HCT116 (cell line): Measurements from ENCODE around the gene DIP2C. TPM values are rescaled to one million over a fixed set of nuclear protein-coding genes. Genes with fewer than 3 reads are reported as not detected.

Source experiments
- ATAC-seq: fragments of 200-7000 bp; cut with Tn5 transposase; 2 replicates; pipeline ENCODE4 v1.9.1; 2020; ENCODE audit warnings: mild to moderate bottlenecking, moderate library complexity
- BruUV-seq: library from RNA; stranded (reverse); fragments of 400-500 nt; replicated peaks from 2 replicates; lab custom pipeline; 2021; lab: Mats Ljungman, UMichigan
- CTCF ChIA-PET: fragments of 300-600 bp; sonication (Branson Sonifier 250); formaldehyde crosslinking; loops from one replicate; lab custom pipeline; 2021; ENCODE audit warnings: antibody characterized with exemption; lab: Charles Lee
- POLR2A ChIA-PET: fragments of 300-600, 350-600 bp; sonication (Branson Sonifier 250); formaldehyde crosslinking; loops from one replicate; lab custom pipeline; 2021; ENCODE audit warnings: antibody characterized with exemption; lab: Charles Lee
- RAD21 ChIA-PET, 2 experiments: fragments of 300-600 bp; sonication (Branson Sonifier 250); formaldehyde crosslinking; loops; one replicate each; lab custom pipeline; 2023; ENCODE audit warnings: low total read pairs in 2 of 2; ENCODE audit not compliant: uncharacterized antibody in 2 of 2, unreplicated experiment in 2 of 2, low non-redundant PET in 1 of 2; lab: Charles Lee
- DNase-seq: peaks from one replicate; pipeline ENCODE4 v3.0.0-alpha.2; 2010; ENCODE audit warnings: low read depth, low spot score
- H2AFZ ChIP-seq: fragments of 200-600 bp; shearing (Covaris generic), sonication (generic); 2 replicates; pipeline ENCODE4 v1.6.1; 2017; ENCODE audit warnings: low read depth, mixed run types, mixed read lengths, antibody characterized with exemption, low read length; ENCODE audit not compliant: poor library complexity, severe bottlenecking
- H3K27ac ChIP-seq: 2 replicates; pipeline ENCODE4 v1.5.1; 2012; ENCODE audit warnings: low read depth, low read length
- H3K27me3 ChIP-seq: fragments of 200-600 bp; sonication (generic); 2 replicates; pipeline ENCODE4 v1.6.1; 2016; ENCODE audit warnings: mixed run types, low read length, mixed read lengths; ENCODE audit not compliant: insufficient read depth
- H3K36me3 ChIP-seq, 2 experiments: fragments of 200-500 bp in 1 of 2; fragments of 200-600 bp in 1 of 2; sonication (Bioruptor generic) in 1 of 2; sonication (generic) in 1 of 2; 2 replicates each; pipeline versions ENCODE4 v1.5.1 to v1.6.1; 2014 to 2016; ENCODE audit warnings: low read length in 2 of 2, inconsistent platforms in 1 of 2, mixed read lengths in 1 of 2, mixed run types in 1 of 2; ENCODE audit not compliant: insufficient read depth in 2 of 2, control insufficient read depth in 1 of 2
- H3K4me1 ChIP-seq, 2 experiments: fragments of 200-600 bp in 1 of 2; sonication (generic) in 1 of 2; 2 replicates each; pipeline versions ENCODE4 v1.5.1 to v1.6.1; 2012 to 2017; ENCODE audit warnings: low read length in 2 of 2, inconsistent platforms in 1 of 2, mild to moderate bottlenecking in 1 of 2, mixed read lengths in 1 of 2, mixed run types in 1 of 2, moderate library complexity in 1 of 2; ENCODE audit not compliant: insufficient read depth in 2 of 2, control insufficient read depth in 1 of 2
- H3K4me2 ChIP-seq: fragments of 200-600 bp; sonication (generic); 2 replicates; pipeline ENCODE4 v1.6.1; 2017; ENCODE audit warnings: mixed run types, low read length, mixed read lengths
- H3K4me3 ChIP-seq, 2 experiments: fragments of 200-600 bp in 1 of 2; sonication (generic) in 1 of 2; replicated peaks in 1 of 2; 2 replicates each; pipeline ENCODE4 v1.5.1; 2011 to 2016; ENCODE audit warnings: low read length in 2 of 2, control low read depth in 1 of 2, low read depth in 1 of 2, mild to moderate bottlenecking in 1 of 2, mixed read lengths in 1 of 2, mixed run types in 1 of 2
- H3K79me2 ChIP-seq: fragments of 200-600 bp; sonication (generic); 2 replicates; pipeline ENCODE4 v1.6.1; 2017; ENCODE audit warnings: mild to moderate bottlenecking, mixed run types, low read length, moderate library complexity, mixed read lengths; ENCODE audit not compliant: insufficient read depth
- H3K9ac ChIP-seq: fragments of 200-600 bp; sonication (generic); 2 replicates; pipeline ENCODE4 v1.6.1; 2016; ENCODE audit warnings: low read length, mixed read lengths
- H3K9me2 ChIP-seq: fragments of 200-600 bp; sonication (generic), shearing (Covaris generic); 2 replicates; pipeline ENCODE4 v1.6.1; 2017; ENCODE audit warnings: mixed run types, mild to moderate bottlenecking, moderate library complexity; ENCODE audit not compliant: insufficient read depth
- H3K9me3 ChIP-seq, 2 experiments: fragments of 200-500 bp in 1 of 2; fragments of 200-600 bp in 1 of 2; sonication (Bioruptor generic) in 1 of 2; sonication (generic) in 1 of 2; 2 replicates each; pipeline ENCODE4 v1.6.1; 2014 to 2017; ENCODE audit warnings: low read length in 2 of 2, mixed read lengths in 2 of 2, inconsistent platforms in 1 of 2, low read depth in 1 of 2, mild to moderate bottlenecking in 1 of 2, mixed run types in 1 of 2, moderate library complexity in 1 of 2; ENCODE audit not compliant: control insufficient read depth in 1 of 2, insufficient read depth in 1 of 2
- H4K20me1 ChIP-seq: fragments of 200-600 bp; sonication (generic), shearing (Covaris generic); 2 replicates; pipeline ENCODE4 v1.6.1; 2017; ENCODE audit warnings: mixed run types, mild to moderate bottlenecking, moderate library complexity; ENCODE audit not compliant: insufficient read depth
- EGR1 ChIP-seq: IDR thresholded peaks from 2 replicates; pipeline ENCODE4 v1.6.1; 2012; ENCODE audit warnings: low read depth
- EZH2phosphoT487 ChIP-seq: fragments of 200-600 bp; IDR thresholded peaks from 2 replicates; pipeline ENCODE4 v1.6.1; 2018; ENCODE audit warnings: antibody characterized with exemption, borderline replicate concordance
- FOSL1 ChIP-seq: IDR thresholded peaks from 2 replicates; pipeline ENCODE4 v1.6.1; 2012; ENCODE audit warnings: low read depth
- MAX ChIP-seq: IDR thresholded peaks from 2 replicates; pipeline ENCODE4 v1.6.1; 2012
- POLR2A ChIP-seq: IDR thresholded peaks from 2 replicates; pipeline ENCODE4 v1.7.0; 2011; ENCODE audit warnings: borderline replicate concordance; ENCODE audit not compliant: insufficient read depth, insufficient read length; ENCODE audit errors: extremely low read depth
- POLR2AphosphoS5 ChIP-seq: IDR thresholded peaks from 2 replicates; pipeline ENCODE4 v1.6.1; 2011; ENCODE audit warnings: mild to moderate bottlenecking, low read depth, low read length, moderate library complexity
- RAD21 ChIP-seq: IDR thresholded peaks from 2 replicates; pipeline ENCODE4 v1.6.1; 2012; ENCODE audit warnings: low read depth, mild to moderate bottlenecking
- REST ChIP-seq: IDR thresholded peaks from 2 replicates; pipeline ENCODE4 v1.6.1; 2012; ENCODE audit warnings: low read depth
- SIN3A ChIP-seq: IDR thresholded peaks from 2 replicates; pipeline ENCODE4 v1.6.1; 2012; ENCODE audit warnings: low read depth
- SRF ChIP-seq: IDR thresholded peaks from 2 replicates; pipeline ENCODE4 v1.6.1; 2012; ENCODE audit warnings: low read depth
- YY1 ChIP-seq: IDR thresholded peaks from 2 replicates; pipeline ENCODE4 v1.6.1; 2011; ENCODE audit warnings: low read length, low read depth, moderate library complexity, mild to moderate bottlenecking; ENCODE audit not compliant: insufficient replicate concordance; ENCODE audit errors: extremely low read depth
- ZFX ChIP-seq: fragments of 450-650 bp; IDR thresholded peaks from 2 replicates; pipeline ENCODE4 v1.6.1; 2017
- intact Hi-C: fragments of 100-400 bp; cut with micrococcal nuclease; formaldehyde crosslinking; loops from 2 replicates; pipeline ENCODE4 v1.10.0; 2022
- total RNA-seq: library from RNA; stranded (reverse); gene quantifications from one replicate; pipeline ENCODE4 v1.2.1, GENCODE V29; 2021; ENCODE audit not compliant: unreplicated experiment
- TF ChIP-seq, protein P1 (sequence below): IDR thresholded peaks from 2 replicates; pipeline ENCODE4 v1.6.1; 2012

Gene DIP2C
- total RNA-seq, 1 experiment from 2014 or later = 15.4 TPM

- no peak for TF ChIP-seq MAX
- no peak for TF ChIP-seq EGR1
These were observed 308.1 kb downstream of the DIP2C start (continued) for GRCh38 chr10:381346-381745.

DNA sequence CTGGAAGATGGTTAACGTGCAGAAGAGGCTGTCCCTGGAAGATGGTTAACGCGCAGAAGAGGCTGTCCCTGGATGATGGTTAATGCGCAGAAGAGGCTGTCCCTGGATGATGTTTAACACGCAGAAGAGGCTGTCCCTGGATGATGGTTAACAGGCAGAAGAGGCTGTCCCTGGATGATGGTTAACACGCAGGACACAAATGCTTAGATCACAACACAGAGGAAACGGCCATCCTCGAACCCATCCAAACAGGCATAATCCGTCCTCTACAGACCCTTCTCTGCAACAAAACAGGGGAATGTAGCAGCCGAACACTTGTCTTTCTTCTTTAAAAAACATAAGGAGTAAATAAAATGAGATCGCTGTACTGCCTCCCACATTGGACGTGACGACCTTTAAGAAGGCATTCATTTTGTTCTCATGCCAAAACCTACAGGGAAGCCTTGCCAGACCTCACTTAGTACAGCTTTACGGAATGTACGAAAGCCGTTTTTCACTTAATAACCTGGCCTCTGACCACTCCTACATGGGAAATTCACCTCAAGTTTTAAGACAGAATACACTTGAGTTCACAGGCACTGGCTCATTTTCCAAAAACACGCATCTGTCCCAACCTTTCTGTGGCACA is 309.0 kb downstream of the DIP2C start:
- intact Hi-C loops = no loop called here
- no peak overlapping the region for H3K4me2 ChIP-seq
- POLR2A ChIA-PET = no interaction called here
- no peaks in the 10 kb centered on the region for H3K79me2 ChIP-seq
- no TSS peak for BruUV-seq
- H3K4me3 ChIP-seq = no peak overlapping the region
- no peaks in the 10 kb centered on the region for H3K4me1 ChIP-seq
- RAD21 ChIA-PET = no interaction called here
- no peak for ATAC-seq
- peaks cover 0 to 9% of the 10 kb centered on the region in 2 experiments; a peak in 1 of 4 replicates for H3K36me3 ChIP-seq
- no peak overlapping the region for H3K9ac ChIP-seq
- no peaks in the 10 kb centered on the region for H3K9me3 ChIP-seq
- H3K27ac ChIP-seq = no peak overlapping the region
- TF ChIP-seq EZH2phosphoT487 (no peak), FOSL1 (no peak)
- TF ChIP-seq, all 23 proteins: peak for 0
- H2AFZ ChIP-seq = no peak overlapping the region
- no peaks in the 10 kb centered on the region for H4K20me1 ChIP-seq
- H3K27me3 ChIP-seq = no peaks in the 10 kb centered on the region
- CTCF ChIA-PET = no interaction called here
- DNase-seq = no peak
- no peaks in the 10 kb centered on the region for H3K9me2 ChIP-seq

- H3K9me2 ChIP-seq = no peaks in the 10 kb centered on the region
- BruUV-seq = no TSS peak
- ChIA-PET CTCF (no interaction called here), POLR2A (no interaction called here), RAD21 (no interaction called here)
- peaks cover 0 to 8% of the 10 kb centered on the region in 2 experiments; a peak in 2 of 4 replicates for H3K36me3 ChIP-seq
- H3K9me3 ChIP-seq = no peaks in the 10 kb centered on the region
- no peak overlapping the region for H3K27ac ChIP-seq
- no peaks in the 10 kb centered on the region for H3K79me2 ChIP-seq
- H3K4me2 ChIP-seq = no peak overlapping the region
- no peaks in the 10 kb centered on the region; a peak in 1 of 4 replicates for H3K4me1 ChIP-seq
- ATAC-seq = no peak
- no peak overlapping the region for H2AFZ ChIP-seq
- H3K9ac ChIP-seq = no peak overlapping the region
- H3K27me3 ChIP-seq = no peaks in the 10 kb centered on the region
- no peaks in the 10 kb centered on the region for H4K20me1 ChIP-seq
- H3K4me3 ChIP-seq = no peak overlapping the region
- intact Hi-C loops = no loop called here
- no peak for DNase-seq
- TF ChIP-seq MAX = no peak
- TF ChIP-seq FOSL1 = no peak
- no peak for TF ChIP-seq POLR2AphosphoS5
- no peak for TF ChIP-seq POLR2A
- TF ChIP-seq SRF = no peak
- no peak for TF ChIP-seq ZFX
- no peak for TF ChIP-seq YY1
- TF ChIP-seq EGR1 = no peak
- no peak for TF ChIP-seq RAD21
- TF ChIP-seq EZH2phosphoT487 = no peak
- TF ChIP-seq SIN3A = no peak
- no peak for TF ChIP-seq REST
- TF ChIP-seq, protein P1, sequence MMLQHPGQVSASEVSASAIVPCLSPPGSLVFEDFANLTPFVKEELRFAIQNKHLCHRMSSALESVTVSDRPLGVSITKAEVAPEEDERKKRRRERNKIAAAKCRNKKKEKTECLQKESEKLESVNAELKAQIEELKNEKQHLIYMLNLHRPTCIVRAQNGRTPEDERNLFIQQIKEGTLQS = no peak
These were observed 310.4 kb downstream of the DIP2C start for GRCh38 chr10:378930-379704.
